ENCODE measurements around the gene HOXB4. TPM values are rescaled to one million over a fixed set of nuclear protein-coding genes. Genes with fewer than 3 reads are reported as not detected.

The HOXB4 gene
- polyA plus RNA-seq, 1 experiment: 5.8 TPM

GRCh38 chr17:48569240-48569582, 8.9 kb downstream of the HOXB4 start:
- no peaks in the 10 kb centered on the region for H3K9me3 ChIP-seq (ENCODE audit: control insufficient read depth, insufficient read depth, low read length)
- no peak for TF ChIP-seq CTCF (IDR thresholded peaks at IDR 0.05; ENCODE audit: low read depth, low read length)
- H3K4me3 ChIP-seq (ENCODE audit: low read depth, low read length): peak overlapping the region; percentile 90
- H3K27me3 ChIP-seq (ENCODE audit: control insufficient read depth, insufficient read depth, low read length): no peaks in the 10 kb centered on the region
- DNase-seq (ENCODE audit: low read depth, low spot score): no peak
- POLR2A ChIA-PET: interaction anchor here (0.9 to 4.5 kb wide), 4 partner anchors 9 to 20 kb away, joined by 3 to 40 read pairs (median 8); partner anchors contain the start of gene HOXB4
- CTCF ChIA-PET: interaction anchor here (1.1 to 3.3 kb wide), 3 partner anchors 9 to 217 kb away, joined by 3 to 13 read pairs (median 3); no protein-coding TSS in a partner anchor
- H3K27ac ChIP-seq (ENCODE audit: low read depth, low read length): peak overlapping the region; percentile 61

GRCh38 chr17:48568499-48569239, 9.5 kb downstream of the HOXB4 start:
- Histone ChIP-seq H3K9me3 (ENCODE audit: control insufficient read depth, insufficient read depth, low read length) (no peaks in the 10 kb centered on the region), H3K4me3 (ENCODE audit: low read depth, low read length) (peak overlapping the region; percentile 90), H3K27me3 (ENCODE audit: control insufficient read depth, insufficient read depth, low read length) (no peaks in the 10 kb centered on the region), H3K27ac (ENCODE audit: low read depth, low read length) (peak overlapping the region; percentile 61)
- no peak for TF ChIP-seq CTCF (IDR thresholded peaks at IDR 0.05; ENCODE audit: low read depth, low read length)
- no peak for DNase-seq (ENCODE audit: low read depth, low spot score)
- CTCF ChIA-PET: interaction anchor here (1.3 to 3.3 kb wide), 5 partner anchors 16 to 233 kb away, joined by 3 to 13 read pairs (median 5); partner anchors contain the start of gene HOXB5
- POLR2A ChIA-PET: interaction anchor here (0.8 to 4.5 kb wide), 6 partner anchors 8 to 19 kb away, joined by 3 to 40 read pairs (median 5); partner anchors contain the start of gene HOXB4

- no peak for TF ChIP-seq CTCF (IDR thresholded peaks at IDR 0.05; ENCODE audit: low read depth, low read length)
- H3K27me3 ChIP-seq (ENCODE audit: control insufficient read depth, insufficient read depth, low read length): no peaks in the 10 kb centered on the region
- peak overlapping the region; percentile 90 for H3K4me3 ChIP-seq (ENCODE audit: low read depth, low read length)
- no peaks in the 10 kb centered on the region for H3K9me3 ChIP-seq (ENCODE audit: control insufficient read depth, insufficient read depth, low read length)
- ChIA-PET CTCF (interaction anchor here (0.6 to 3.3 kb wide), 6 partner anchors 16 to 232 kb away, joined by 3 to 13 read pairs (median 4); partner anchors contain the start of gene HOXB5), POLR2A (interaction anchor here (0.8 to 4.5 kb wide), 5 partner anchors 8 to 20 kb away, joined by 3 to 40 read pairs (median 6); partner anchors contain the start of gene HOXB4)
- DNase-seq (ENCODE audit: low read depth, low spot score): no peak
- H3K27ac ChIP-seq (ENCODE audit: low read depth, low read length): peak overlapping the region; percentile 83
These were observed 10.3 kb downstream of the HOXB4 start for GRCh38 chr17:48567646-48568354.

GRCh38 chr17:48567209-48567608, 10.9 kb downstream of the HOXB4 start:
- peak overlapping the region; percentile 83 for H3K27ac ChIP-seq (ENCODE audit: low read depth, low read length)
- H3K9me3 ChIP-seq (ENCODE audit: control insufficient read depth, insufficient read depth, low read length): no peaks in the 10 kb centered on the region
- ChIA-PET CTCF (interaction anchor here (0.6 to 3.3 kb wide), 6 partner anchors 16 to 231 kb away, joined by 3 to 13 read pairs (median 4); partner anchors contain the start of gene HOXB5), POLR2A (interaction anchor here (1.0 to 4.5 kb wide), 3 partner anchors 9 to 15 kb away, joined by 3 to 40 read pairs (median 3); no protein-coding TSS in a partner anchor)
- DNase-seq (ENCODE audit: low read depth, low spot score): no peak
- peak overlapping the region; percentile 90; the same call in 1 of the 2 replicates for H3K4me3 ChIP-seq (ENCODE audit: low read depth, low read length)
- no peaks in the 10 kb centered on the region for H3K27me3 ChIP-seq (ENCODE audit: control insufficient read depth, insufficient read depth, low read length)
- no peak for TF ChIP-seq CTCF (IDR thresholded peaks at IDR 0.05; ENCODE audit: low read depth, low read length)
